ENCODE data around the gene PSD2.

The PSD2 gene

DNA sequence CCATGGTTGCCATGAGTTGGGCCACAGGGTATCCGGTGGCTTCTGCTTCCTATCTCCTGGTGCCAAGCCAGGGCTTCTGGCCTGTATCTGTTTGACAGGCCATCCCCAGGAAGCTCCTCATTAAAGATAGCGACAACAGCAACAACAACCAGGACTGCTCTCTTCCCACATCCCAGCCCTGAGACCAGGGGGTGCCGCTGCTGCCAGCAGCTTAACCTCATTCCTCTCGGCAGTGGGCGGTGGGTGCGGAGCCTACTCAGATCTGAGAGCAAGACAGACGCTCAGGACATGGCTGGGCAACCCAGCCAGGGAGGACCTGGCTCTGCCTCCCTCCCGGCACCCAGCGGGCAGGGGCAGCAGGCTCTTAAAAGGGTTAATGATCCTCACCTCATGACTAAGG lies 98.3 kb downstream of the PSD2 start:
- H3K27me3 ChIP-seq (ENCODE audit: low read length), result no peaks in the 10 kb centered on the region
- H3K36me3 ChIP-seq (ENCODE audit: low read length), result no peaks in the 10 kb centered on the region
- no peak overlapping the region for H3K4me2 ChIP-seq (ENCODE audit: low read depth, low read length, poor library complexity, severe bottlenecking)
- H3K4me3 ChIP-seq (ENCODE audit: insufficient read depth, low read length, poor library complexity, severe bottlenecking), result no peak overlapping the region
- no peaks in the 10 kb centered on the region for H4K20me1 ChIP-seq (ENCODE audit: low read depth, low read length)
- H3K9me2 ChIP-seq (replicated peaks; ENCODE audit: insufficient read depth, low read length), result no peaks in the 10 kb centered on the region
- no peaks in the 10 kb centered on the region for H3K79me2 ChIP-seq (ENCODE audit: insufficient read depth, low read length)
- TF ChIP-seq EZH2phosphoT487 (conservative IDR thresholded peaks at IDR 0.05; ENCODE audit: low read length), result no peak
- TF ChIP-seq CTCF (IDR thresholded peaks at IDR 0.05; ENCODE audit: insufficient read depth, low read length, poor library complexity, severe bottlenecking), result no peak
- no peak overlapping the region for H2AFZ ChIP-seq (ENCODE audit: low read depth, low read length, severe bottlenecking)
- no peaks in the 10 kb centered on the region for H3K9me3 ChIP-seq (ENCODE audit: insufficient read depth, low read length)
- no peaks in the 10 kb centered on the region for H3F3A ChIP-seq (ENCODE audit: insufficient read depth)
- no peak overlapping the region for H3K9ac ChIP-seq (ENCODE audit: low read length)
- no peak overlapping the region for H3K27ac ChIP-seq (ENCODE audit: low read depth, low read length)
